HepG2 (cell line): ENCODE results near the gene TSPAN3. TPM values are rescaled to one million over a fixed set of nuclear protein-coding genes. Genes with fewer than 3 reads are reported as not detected.

Experiments
- ATF1 ChIP-seq: IDR thresholded peaks from 2 replicates; pipeline ENCODE4 v1.6.1; 2016; ENCODE audit warnings: mild to moderate bottlenecking, control low read depth
- CREB1 ChIP-seq, 2 experiments: fragments of 450-650 bp in 1 of 2; IDR thresholded peaks; 2 replicates each; pipeline ENCODE4 v1.6.1; 2016 to 2017; ENCODE audit warnings: control low read depth in 1 of 2, mild to moderate bottlenecking in 1 of 2, missing compliant biosample characterization in 1 of 2, missing genetic modification characterization in 1 of 2
- GATA4 ChIP-seq: sonication (generic); IDR thresholded peaks from 2 replicates; pipeline ENCODE4 v1.6.1; 2016; ENCODE audit warnings: antibody characterized with exemption, low read depth, borderline replicate concordance
- GLMP ChIP-seq: sonication (generic); formaldehyde crosslinking; IDR thresholded peaks from 2 replicates; pipeline ENCODE4 v1.9.0; 2021; ENCODE audit warnings: missing genetic modification reagents, mild to moderate bottlenecking, borderline replicate concordance
- ONECUT2 ChIP-seq: sonication (generic); formaldehyde crosslinking; IDR thresholded peaks from 2 replicates; pipeline ENCODE4 v1.4.0; 2020; ENCODE audit warnings: missing genetic modification reagents
- POLR2AphosphoS5 ChIP-seq: IDR thresholded peaks from 2 replicates; pipeline ENCODE4 v1.6.1; 2012; ENCODE audit warnings: low read depth, low read length
- ZBTB40 ChIP-seq, 2 experiments: fragments of 450-650 bp in 1 of 2; sonication (generic) in 1 of 2; formaldehyde crosslinking in 1 of 2; IDR thresholded peaks; 2 replicates each; pipeline versions ENCODE4 v1.6.1 to v1.8.0; 2016 to 2022; ENCODE audit warnings: antibody characterized with exemption in 1 of 2, mild to moderate bottlenecking in 1 of 2, missing genetic modification reagents in 1 of 2
- ZFP36 ChIP-seq: fragments of 150-350 bp; IDR thresholded peaks from 2 replicates; pipeline ENCODE4 v1.6.1; 2018; ENCODE audit warnings: borderline replicate concordance, low read length, low read depth; ENCODE audit not compliant: partially characterized antibody
- ZNF138 ChIP-seq: sonication (generic); formaldehyde crosslinking; IDR thresholded peaks from 2 replicates; pipeline ENCODE4 v1.5.0; 2020; ENCODE audit warnings: mild to moderate bottlenecking, low read depth, missing genetic modification reagents
- ZNF354B ChIP-seq: sonication (generic); formaldehyde crosslinking; IDR thresholded peaks from 2 replicates; pipeline ENCODE4 v1.8.0; 2022; ENCODE audit warnings: mild to moderate bottlenecking, missing genetic modification reagents
- ZNF414 ChIP-seq: sonication (generic); formaldehyde crosslinking; IDR thresholded peaks from 2 replicates; pipeline ENCODE4 v1.5.0; 2020; ENCODE audit warnings: missing genetic modification reagents
- ZNF552 ChIP-seq: sonication (generic); formaldehyde crosslinking; IDR thresholded peaks from 2 replicates; pipeline ENCODE4 v1.9.0; 2022; ENCODE audit warnings: missing genetic modification reagents, mild to moderate bottlenecking, borderline replicate concordance
- ZUFSP ChIP-seq: sonication (generic); formaldehyde crosslinking; IDR thresholded peaks from 2 replicates; pipeline ENCODE4 v1.9.0; 2021; ENCODE audit warnings: missing genetic modification reagents, mild to moderate bottlenecking, borderline replicate concordance
- polyA plus RNA-seq, 8 experiments: library from polyadenylated mRNA; depleted of rRNA in 3 of 8; stranded (reverse) in 7 of 8; unstranded in 1 of 8; fragments of >200 nt; fragmentation: Illumina TruSeq in 4 of 8; extraction: Trizol in 4 of 8; gene quantifications; 2 replicates each; pipeline versions ENCODE4 v1.2.1 to v1.2.3, GENCODE V29; 2011 to 2016; ENCODE audit warnings: low read depth in 4 of 8, missing spikeins in 1 of 8, mixed read lengths in 1 of 8; ENCODE audit not compliant: insufficient read depth in 1 of 8
- total RNA-seq, 5 experiments: library from RNA; depleted of rRNA; stranded (reverse); fragments of >200 nt; fragmentation: Illumina TruSeq; extraction: Trizol; gene quantifications; 2 replicates each; pipeline ENCODE4 v1.2.3, GENCODE V29; 2016; ENCODE audit warnings: low read depth in 1 of 5
- TF ChIP-seq, protein P1 (sequence below): sonication (generic); formaldehyde crosslinking; IDR thresholded peaks from 2 replicates; pipeline ENCODE4 v1.4.0; 2020; ENCODE audit warnings: missing genetic modification reagents, borderline replicate concordance

TSPAN3 gene
- total and polyA plus RNA-seq, 2 of the 13 experiments (the other 11 are each of a cell fraction or from before 2014, with no cell fraction given), result 167 to 170 TPM

- TF ChIP-seq ZBTB40 (IDR thresholded peaks at IDR 0.05), result no peak
- TF ChIP-seq ZBTB40 (CRISPR knock-in tag; IDR thresholded peaks at IDR 0.05), result peak; percentile 82
- no peak for TF ChIP-seq CREB1 (IDR thresholded peaks at IDR 0.05)
- TF ChIP-seq CREB1 (CRISPR knock-in tag; IDR thresholded peaks at IDR 0.05), result 0 out of 2 replicates have a peak, but pooled peaks have one; percentile 38
- TF ChIP-seq ATF1 (CRISPR knock-in tag), result no peak; the same call in 1 of the 2 replicates
- no peak for TF ChIP-seq ZFP36
- TF ChIP-seq, protein P1, sequence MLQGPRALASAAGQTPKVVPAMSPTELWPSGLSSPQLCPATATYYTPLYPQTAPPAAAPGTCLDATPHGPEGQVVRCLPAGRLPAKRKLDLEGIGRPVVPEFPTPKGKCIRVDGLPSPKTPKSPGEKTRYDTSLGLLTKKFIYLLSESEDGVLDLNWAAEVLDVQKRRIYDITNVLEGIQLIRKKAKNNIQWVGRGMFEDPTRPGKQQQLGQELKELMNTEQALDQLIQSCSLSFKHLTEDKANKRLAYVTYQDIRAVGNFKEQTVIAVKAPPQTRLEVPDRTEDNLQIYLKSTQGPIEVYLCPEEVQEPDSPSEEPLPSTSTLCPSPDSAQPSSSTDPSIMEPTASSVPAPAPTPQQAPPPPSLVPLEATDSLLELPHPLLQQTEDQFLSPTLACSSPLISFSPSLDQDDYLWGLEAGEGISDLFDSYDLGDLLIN (CRISPR knock-in tag), result no peak
- peak; percentile 55; the same call in 1 of the 2 replicates for TF ChIP-seq POLR2AphosphoS5
- TF ChIP-seq ZNF552 (CRISPR knock-in tag), result no peak
- no peak for TF ChIP-seq ZNF138
- TF ChIP-seq ONECUT2 (CRISPR knock-in tag), result no peak
- TF ChIP-seq ZNF414, result peak; percentile 51; the same call in 1 of the 2 replicates
- TF ChIP-seq ZNF354B (CRISPR knock-in tag), result no peak
- TF ChIP-seq GLMP, result no peak
- TF ChIP-seq GATA4, result no peak
- no peak for TF ChIP-seq ZUFSP (CRISPR knock-in tag)
Measured at GRCh38 chr15:77032052-77032646, 38.8 kb downstream of the TSPAN3 start (continued).
